ENCODE measurements around the gene PRR29. TPM values are rescaled to one million over a fixed set of nuclear protein-coding genes. Genes with fewer than 3 reads are reported as not detected.

Gene PRR29
- total RNA-seq, 5 donors from 2014 or later (not counting 1 experiment from before 2014, with no cell fraction given): 0.50 to 1.9 (median 1.1) TPM

- Histone ChIP-seq H3K27me3 (replicated peaks in 1 of 2; ENCODE audit: control insufficient read depth in 2 of 2, extremely low read depth in 1 of 2, insufficient read depth in 2 of 2, low read length in 1 of 2) (peaks cover 0 to 4% of the 10 kb centered on the region in 2 experiments), H3K9me3 (no peaks in the 10 kb centered on the region), H3K4me3 (ENCODE audit: control insufficient read depth in 1 of 2, extremely low read depth in 1 of 2, low read length in 1 of 2) (peak overlapping the region; percentile 69 to 82), H3K4me1 (ENCODE audit: control insufficient read depth in 1 of 2, extremely low read depth in 1 of 2, insufficient read depth in 2 of 2, low read length in 2 of 2) (peaks cover 4 to 51% of the 10 kb centered on the region in 2 experiments), H3K36me3 (ENCODE audit: control insufficient read depth in 2 of 2, extremely low read depth in 1 of 2, insufficient read depth in 1 of 2, low read length in 1 of 2) (peaks cover 2 to 5% of the 10 kb centered on the region in 2 donors), H3K27ac (ENCODE audit: low read length) (no peak overlapping the region)
- H3K27ac Mint-ChIP-seq: peak overlapping the region; percentile 48 to 57
- H3K4me3 Mint-ChIP-seq: peak overlapping the region; percentile 83 to 87 (median 86)
- ATAC-seq (replicated peaks in 1 of 4) (no peak), DNase-seq (peak in 2 of 35 experiments; percentile 12 to 22)
- CTCF ChIA-PET: interaction anchor here (0.6 to 2.0 kb wide), 4 partner anchors 10 to 28 kb away, joined by 4 to 7 read pairs (median 6); partner anchors contain the start of gene ICAM2 (in 1 of the 2)
- H3K36me3 Mint-ChIP-seq: no peaks in the 10 kb centered on the region
- 27% methylated on average over 18 of the region's 19 CpGs for WGBS (ENCODE audit: insufficient coverage)
- no peaks in the 10 kb centered on the region for H3K27me3 Mint-ChIP-seq
- POLR2A ChIA-PET: no interaction called here
- no peaks in the 10 kb centered on the region for H3K9me3 Mint-ChIP-seq
- peaks cover 32 to 56% (median 47%) of the 10 kb centered on the region in 3 donors for H3K4me1 Mint-ChIP-seq
These were observed 656 bp upstream of the PRR29 start for GRCh38 chr17:63997341-63998048.

- ChIA-PET POLR2A (no interaction called here), CTCF (interaction anchor here in 1 of 2 donors (0.6 to 2.0 kb wide), 3 partner anchors 21 to 307 kb away, joined by 3 to 8 read pairs (median 6); partner anchors contain the start of gene ICAM2)
- no peaks in the 10 kb centered on the region for H3K9me3 ChIP-seq
- Mint-ChIP-seq H3K4me3 (peak overlapping the region; percentile 68 to 87 (median 79)), H3K4me1 (peaks cover 23 to 44% (median 42%) of the 10 kb centered on the region in 3 donors), H3K9me3 (no peaks in the 10 kb centered on the region), H3K27ac (peak overlapping the region; percentile 34 to 64), H3K36me3 (peaks cover 8% of the 10 kb centered on the region), H3K27me3 (no peaks in the 10 kb centered on the region)
- peaks cover 4 to 37% of the 10 kb centered on the region in 2 experiments for H3K4me1 ChIP-seq (ENCODE audit: control insufficient read depth in 1 of 2, extremely low read depth in 1 of 2, insufficient read depth in 2 of 2, low read length in 2 of 2)
- DNase-seq: peak in 16 of 35 experiments; percentile 15 to 56 (median 22)
- peaks cover 10 to 20% of the 10 kb centered on the region in 2 donors for H3K36me3 ChIP-seq (ENCODE audit: control insufficient read depth in 2 of 2, extremely low read depth in 1 of 2, insufficient read depth in 1 of 2, low read length in 1 of 2)
- H3K4me3 ChIP-seq (ENCODE audit: control insufficient read depth in 1 of 2, extremely low read depth in 1 of 2, low read length in 1 of 2): peak overlapping the region; percentile 69 to 82
- WGBS (ENCODE audit: insufficient coverage): 26% methylated on average over 14 of the region's 33 CpGs
- H3K27ac ChIP-seq (ENCODE audit: low read length): no peak overlapping the region
- ATAC-seq (replicated peaks in 1 of 4): peak; percentile 20 to 43 (median 30)
- peaks cover 0 to 4% of the 10 kb centered on the region in 2 experiments for H3K27me3 ChIP-seq (replicated peaks in 1 of 2; ENCODE audit: control insufficient read depth in 2 of 2, extremely low read depth in 1 of 2, insufficient read depth in 2 of 2, low read length in 1 of 2)
These were observed 849 bp downstream of the PRR29 start for GRCh38 chr17:63998721-63999679.

DNA sequence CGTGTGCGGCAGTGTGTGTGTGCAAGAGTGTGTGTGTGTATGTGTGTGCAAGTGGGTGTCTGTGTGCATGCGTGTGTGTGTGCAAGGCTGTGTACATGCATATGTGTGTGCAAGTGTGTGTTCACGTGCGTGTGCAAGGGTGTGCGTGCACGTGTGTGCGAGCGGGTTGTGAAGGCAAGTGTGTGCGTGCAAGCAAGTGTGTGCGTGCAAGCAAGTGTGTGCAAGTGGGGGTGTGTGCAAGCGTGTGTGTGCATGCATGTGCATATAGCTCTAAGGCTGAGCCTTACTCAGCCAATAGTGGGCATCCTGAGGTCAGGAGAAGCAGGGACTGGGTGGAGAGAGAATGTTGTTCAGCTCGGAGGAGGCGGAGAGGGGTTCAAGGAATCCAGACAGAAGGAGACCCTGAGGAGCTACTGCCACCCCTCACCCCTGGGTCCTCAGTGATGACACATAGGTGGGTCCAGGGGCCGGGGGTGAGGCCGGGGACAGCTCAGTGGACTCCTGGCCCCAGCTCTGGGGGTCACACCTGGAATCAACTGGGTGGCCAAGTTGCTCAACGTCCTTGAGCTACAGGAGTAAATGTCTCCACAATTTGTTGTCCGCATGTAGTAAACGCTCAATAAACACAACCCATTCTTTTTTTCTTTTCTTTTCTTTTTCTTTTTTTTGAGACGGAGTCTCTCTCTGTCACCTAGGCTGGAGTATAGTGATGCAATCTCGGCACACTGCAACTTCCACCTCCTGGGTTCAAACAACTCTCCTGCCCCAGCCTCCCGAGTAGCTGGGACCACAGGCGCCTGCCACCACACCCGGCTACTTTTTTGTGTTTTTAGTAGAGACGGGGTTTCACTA is 1.8 kb downstream of the PRR29 start:
- no peak for ATAC-seq (replicated peaks in 1 of 4)

DNA sequence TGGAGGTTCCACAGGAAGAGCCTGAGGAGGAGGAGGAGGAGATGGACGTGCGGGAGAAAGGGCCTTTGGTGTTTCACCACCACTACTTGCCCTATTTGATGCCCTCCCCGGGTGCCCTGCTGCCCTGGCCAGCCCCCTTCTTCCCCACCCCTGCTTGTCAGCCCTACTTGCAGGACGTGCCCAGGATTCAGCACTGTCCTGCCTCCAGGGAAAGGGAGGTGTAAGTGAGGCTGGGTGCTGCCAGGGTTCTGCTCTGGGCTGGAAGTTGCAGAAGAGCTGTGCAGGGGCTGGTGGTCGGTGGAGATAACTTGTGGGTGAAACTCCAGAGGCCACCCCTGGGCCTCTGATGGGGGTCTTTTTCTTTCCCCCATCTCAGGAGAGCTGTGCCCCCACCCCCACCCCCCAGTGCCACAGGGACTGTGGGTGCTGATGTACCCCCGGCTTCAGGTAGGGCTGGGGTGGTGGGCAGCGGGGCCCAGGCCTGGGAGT is 3.0 kb downstream of the PRR29 start:
- H3K27ac ChIP-seq (ENCODE audit: low read length): no peak overlapping the region
- no peak overlapping the region for H3K4me3 Mint-ChIP-seq
- H3K36me3 ChIP-seq (ENCODE audit: control insufficient read depth in 2 of 2, extremely low read depth in 1 of 2, insufficient read depth in 1 of 2, low read length in 1 of 2): peaks cover 10 to 40% of the 10 kb centered on the region in 2 donors
- H3K9me3 Mint-ChIP-seq: no peaks in the 10 kb centered on the region
- peaks cover 17% of the 10 kb centered on the region for H3K36me3 Mint-ChIP-seq
- POLR2A ChIA-PET: interaction anchor here in 1 of 2 donors (0.5 kb wide), 1 partner anchor 17 kb away, joined by 4 read pairs; no protein-coding TSS in a partner anchor
- no CpG with 5 or more reads among the region's 7 CpGs for WGBS (ENCODE audit: insufficient coverage)
- H3K27me3 ChIP-seq (replicated peaks in 1 of 2; ENCODE audit: control insufficient read depth in 2 of 2, extremely low read depth in 1 of 2, insufficient read depth in 2 of 2, low read length in 1 of 2): peaks cover 0 to 4% of the 10 kb centered on the region in 2 experiments
- no peak overlapping the region for H3K4me3 ChIP-seq (ENCODE audit: control insufficient read depth in 1 of 2, extremely low read depth in 1 of 2, low read length in 1 of 2)
- no peaks in the 10 kb centered on the region for H3K27me3 Mint-ChIP-seq
- H3K27ac Mint-ChIP-seq: no peak overlapping the region
- peaks cover 22 to 43% (median 42%) of the 10 kb centered on the region in 3 donors for H3K4me1 Mint-ChIP-seq
- CTCF ChIA-PET: no interaction called here
- no peaks in the 10 kb centered on the region for H3K9me3 ChIP-seq
- DNase-seq (peak in 1 of 35 experiments; percentile 22), ATAC-seq (replicated peaks in 1 of 4) (no peak)
- H3K4me1 ChIP-seq (ENCODE audit: control insufficient read depth in 1 of 2, extremely low read depth in 1 of 2, insufficient read depth in 2 of 2, low read length in 2 of 2): peaks cover 4 to 32% of the 10 kb centered on the region in 2 experiments

More for the DNA sequence above, 1.8 kb downstream of the PRR29 start:
- Histone ChIP-seq H3K36me3 (ENCODE audit: control insufficient read depth in 2 of 2, extremely low read depth in 1 of 2, insufficient read depth in 1 of 2, low read length in 1 of 2) (peaks cover 10 to 29% of the 10 kb centered on the region in 2 donors), H3K9me3 (no peaks in the 10 kb centered on the region), H3K4me3 (ENCODE audit: control insufficient read depth in 1 of 2, extremely low read depth in 1 of 2, low read length in 1 of 2) (no peak overlapping the region), H3K4me1 (ENCODE audit: control insufficient read depth in 1 of 2, extremely low read depth in 1 of 2, insufficient read depth in 2 of 2, low read length in 2 of 2) (peaks cover 4 to 32% of the 10 kb centered on the region in 2 experiments), H3K27me3 (replicated peaks in 1 of 2; ENCODE audit: control insufficient read depth in 2 of 2, extremely low read depth in 1 of 2, insufficient read depth in 2 of 2, low read length in 1 of 2) (peaks cover 0 to 4% of the 10 kb centered on the region in 2 experiments), H3K27ac (ENCODE audit: low read length) (no peak overlapping the region)
- H3K27me3 Mint-ChIP-seq: no peaks in the 10 kb centered on the region
- H3K4me3 Mint-ChIP-seq: peak overlapping the region; percentile 68 to 87 (median 79)
- peak in 1 of 35 experiments; percentile 9 for DNase-seq
- POLR2A ChIA-PET: interaction anchor here in 1 of 2 donors (0.6 kb wide), 1 partner anchor 132 kb away, joined by 5 read pairs; no protein-coding TSS in a partner anchor
- H3K27ac Mint-ChIP-seq: peak overlapping the region; percentile 52 to 64
- peaks cover 13% of the 10 kb centered on the region for H3K36me3 Mint-ChIP-seq
- H3K4me1 Mint-ChIP-seq: peaks cover 19 to 43% (median 35%) of the 10 kb centered on the region in 3 donors
- CTCF ChIA-PET: no interaction called here
- 94% methylated on average over 19 of the region's 25 CpGs for WGBS (ENCODE audit: insufficient coverage)
- H3K9me3 Mint-ChIP-seq: no peaks in the 10 kb centered on the region

- CTCF ChIA-PET: no interaction called here
- H3K9me3 ChIP-seq: no peaks in the 10 kb centered on the region
- Mint-ChIP-seq H3K4me3 (no peak overlapping the region), H3K27ac (peak overlapping the region in 1 of 2 donors; percentile 16), H3K27me3 (no peaks in the 10 kb centered on the region), H3K9me3 (no peaks in the 10 kb centered on the region), H3K4me1 (peaks cover 26 to 48% (median 46%) of the 10 kb centered on the region in 3 donors), H3K36me3 (peaks cover 17% of the 10 kb centered on the region)
- DNase-seq (peak in 2 of 35 experiments; percentile 11 to 19), ATAC-seq (replicated peaks in 1 of 4) (no peak)
- 94% methylated on average over 5 of the region's 14 CpGs for WGBS (ENCODE audit: insufficient coverage)
- POLR2A ChIA-PET: interaction anchor here in 1 of 2 donors (0.5 kb wide), 1 partner anchor 16 kb away, joined by 4 read pairs; no protein-coding TSS in a partner anchor
- H3K36me3 ChIP-seq (ENCODE audit: control insufficient read depth in 2 of 2, extremely low read depth in 1 of 2, insufficient read depth in 1 of 2, low read length in 1 of 2): peaks cover 10 to 48% of the 10 kb centered on the region in 2 donors
- H3K4me3 ChIP-seq (ENCODE audit: control insufficient read depth in 1 of 2, extremely low read depth in 1 of 2, low read length in 1 of 2): no peak overlapping the region
- H3K4me1 ChIP-seq (ENCODE audit: control insufficient read depth in 1 of 2, extremely low read depth in 1 of 2, insufficient read depth in 2 of 2, low read length in 2 of 2): peaks cover 4 to 40% of the 10 kb centered on the region in 2 experiments
- peaks cover 0 to 4% of the 10 kb centered on the region in 2 experiments for H3K27me3 ChIP-seq (replicated peaks in 1 of 2; ENCODE audit: control insufficient read depth in 2 of 2, extremely low read depth in 1 of 2, insufficient read depth in 2 of 2, low read length in 1 of 2)
- H3K27ac ChIP-seq (ENCODE audit: low read length): no peak overlapping the region
These were observed 3.8 kb downstream of the PRR29 start for GRCh38 chr17:64001763-64002529.

All from T-cell (primary cell).